A549 (cell line): ENCODE measurements around the gene CLMN. TPM values are rescaled to one million over a fixed set of nuclear protein-coding genes. Genes with fewer than 3 reads are reported as not detected.

Source experiments
- ATAC-seq, 2 experiments: fragments of 200-7000 bp in 1 of 2; fragments of >200 bp in 1 of 2; cut with Nextera tagmentation in 1 of 2; cut with Tn5 transposase in 1 of 2; 3 replicates each; pipeline versions ENCODE4 v1.8.0 to v1.9.1; 2018 to 2020; ENCODE audit warnings: mild to moderate bottlenecking in 1 of 2, moderate library complexity in 1 of 2
- CTCF ChIA-PET: fragments of 300-600 bp; sonication (Branson Sonifier 250); formaldehyde crosslinking; extraction: SDS; loops from one replicate; lab custom pipeline; 2021; ENCODE audit warnings: antibody characterized with exemption, inconsistent platforms; lab: Yijun Ruan, JAX
- POLR2A ChIA-PET: fragments of 350-600 bp; formaldehyde crosslinking; extraction: SDS; loops from one replicate; lab custom pipeline; 2021; ENCODE audit warnings: antibody characterized with exemption, inconsistent platforms; lab: Yijun Ruan, JAX
- DNase-seq, 2 experiments: peaks; one replicate each; pipeline versions ENCODE4 v3.0.0 to v3.0.0-alpha.2; 2011 to 2016; ENCODE audit warnings: low read depth in 1 of 2, low spot score in 1 of 2
- FAIRE-seq: peaks from 2 replicates; lab custom pipeline; 2011; peaks lifted over from hg19 to GRCh38; lab: Jason Lieb, UNC
- H3K27ac ChIP-seq, 2 experiments: fragments of >200 bp; sonication (Bioruptor Twin); formaldehyde crosslinking; 3 replicates each; pipeline ENCODE4 v1.5.1; 2016 to 2017
- H3K4me1 ChIP-seq: fragments of >200 bp; sonication (Bioruptor Twin); formaldehyde crosslinking; 3 replicates; pipeline ENCODE4 v1.6.1; 2016
- H3K4me2 ChIP-seq: fragments of >200 bp; sonication (Bioruptor Twin); formaldehyde crosslinking; 3 replicates; pipeline ENCODE4 v1.6.1; 2016
- H3K4me3 ChIP-seq: fragments of >200 bp; sonication (Bioruptor Twin); formaldehyde crosslinking; 3 replicates; pipeline ENCODE4 v1.5.1; 2016
- H3K9me3 ChIP-seq: fragments of >200 bp; sonication (Bioruptor Twin); formaldehyde crosslinking; 3 replicates; pipeline ENCODE4 v1.6.1; 2016
- BCL3 ChIP-seq: fragments of >200 bp; sonication (Bioruptor Twin); formaldehyde crosslinking; IDR thresholded peaks from 3 replicates; pipeline ENCODE4 v1.6.1; 2016
- CEBPB ChIP-seq, 2 experiments: fragments of >200 bp in 1 of 2; sonication (Bioruptor Twin) in 1 of 2; formaldehyde crosslinking in 1 of 2; IDR thresholded peaks; 2 replicates each; pipeline ENCODE4 v1.6.1; 2012 to 2016
- CTCF ChIP-seq: fragments of >200 bp; sonication (Bioruptor Twin); formaldehyde crosslinking; IDR thresholded peaks from 3 replicates; pipeline ENCODE4 v1.5.1; 2016
- EHF ChIP-seq: fragments of 250-450 bp; sonication (Bioruptor Pico); IDR thresholded peaks from 2 replicates; pipeline ENCODE4 v1.5.0; 2020; ENCODE audit warnings: mild to moderate bottlenecking
- EHMT2 ChIP-seq: fragments of 200-600 bp; sonication (generic); IDR thresholded peaks from 2 replicates; pipeline ENCODE4 v1.6.1; 2016; ENCODE audit warnings: antibody characterized with exemption, low read depth, mild to moderate bottlenecking, moderate library complexity
- ESRRA ChIP-seq: fragments of 150-350 bp; IDR thresholded peaks from 2 replicates; pipeline ENCODE4 v1.6.1; 2014; ENCODE audit warnings: mild to moderate bottlenecking, low read length, borderline replicate concordance
- FOSB ChIP-seq: fragments of 250-450 bp; sonication (Bioruptor Pico); IDR thresholded peaks from 2 replicates; pipeline ENCODE4 v1.5.0; 2020; ENCODE audit warnings: mild to moderate bottlenecking, moderate library complexity
- HEYL ChIP-seq: fragments of 250-450 bp; sonication (Bioruptor Pico); IDR thresholded peaks from 2 replicates; pipeline ENCODE4 v1.8.0; 2021; ENCODE audit warnings: mild to moderate bottlenecking, moderate library complexity
- HOXB13 ChIP-seq: fragments of 250-450 bp; sonication (Bioruptor Pico); IDR thresholded peaks from 2 replicates; pipeline ENCODE4 v1.5.0; 2020; ENCODE audit warnings: low read depth, mild to moderate bottlenecking, moderate library complexity
- JUN ChIP-seq, 2 experiments: fragments of >200 bp; sonication (Bioruptor Twin); formaldehyde crosslinking; IDR thresholded peaks; 2 replicates in 1 of 2; 3 replicates in 1 of 2; pipeline ENCODE4 v1.6.1; 2016 to 2017
- KDM5A ChIP-seq: fragments of 200-600 bp; sonication (generic); IDR thresholded peaks from 2 replicates; pipeline ENCODE4 v1.6.1; 2016; ENCODE audit warnings: antibody characterized with exemption, mild to moderate bottlenecking
- MAZ ChIP-seq: fragments of 150-350 bp; IDR thresholded peaks from 2 replicates; pipeline ENCODE4 v1.6.1; 2014; ENCODE audit warnings: antibody characterized with exemption, low read depth, low read length, borderline replicate concordance
- MYC ChIP-seq: IDR thresholded peaks from 2 replicates; pipeline ENCODE4 v1.6.1; 2012; ENCODE audit warnings: mild to moderate bottlenecking, inconsistent platforms, low read length, improper control_type of control experiment, borderline replicate concordance
- NPAS2 ChIP-seq: fragments of 250-450 bp; sonication (Bioruptor Pico); IDR thresholded peaks from 2 replicates; pipeline ENCODE4 v1.8.0; 2022; ENCODE audit warnings: mild to moderate bottlenecking, moderate library complexity, borderline replicate concordance
- NR3C1 ChIP-seq: fragments of >200 bp; sonication (Bioruptor Twin); formaldehyde crosslinking; IDR thresholded peaks from 3 replicates; pipeline ENCODE4 v1.6.1; 2017
- PBX3 ChIP-seq: IDR thresholded peaks from 2 replicates; pipeline ENCODE4 v1.6.1; 2012
- PHF8 ChIP-seq: fragments of 200-600 bp; sonication (generic); IDR thresholded peaks from 2 replicates; pipeline ENCODE4 v1.6.1; 2016; ENCODE audit warnings: low read depth, mild to moderate bottlenecking, antibody characterized with exemption, moderate library complexity, borderline replicate concordance
- POLR2A ChIP-seq: IDR thresholded peaks from 2 replicates; pipeline ENCODE4 v1.6.1; 2012; ENCODE audit warnings: mild to moderate bottlenecking, low read length
- RCOR1 ChIP-seq: fragments of 150-350 bp; IDR thresholded peaks from 2 replicates; pipeline ENCODE4 v1.6.1; 2014; ENCODE audit warnings: antibody characterized with exemption, low read length, low read depth
- RFX5 ChIP-seq: fragments of 450-650 bp; IDR thresholded peaks from 2 replicates; pipeline ENCODE4 v1.7.1; 2014; ENCODE audit warnings: antibody characterized with exemption, mild to moderate bottlenecking, moderate library complexity
- RNF2 ChIP-seq: fragments of 200-600 bp; sonication (generic); IDR thresholded peaks from 2 replicates; pipeline ENCODE4 v1.6.1; 2016; ENCODE audit warnings: low read depth, mild to moderate bottlenecking, antibody characterized with exemption, moderate library complexity, borderline replicate concordance
- SREBF2 ChIP-seq: fragments of 450-650 bp; IDR thresholded peaks from 2 replicates; pipeline ENCODE4 v1.6.1; 2014; ENCODE audit warnings: mild to moderate bottlenecking, moderate library complexity
- TFCP2L1 ChIP-seq: fragments of 250-450 bp; sonication (Bioruptor Pico); IDR thresholded peaks from 2 replicates; pipeline ENCODE4 v1.5.0; 2021; ENCODE audit warnings: mild to moderate bottlenecking
- TP53 ChIP-seq: fragments of 250-450 bp; sonication (Bioruptor Pico); IDR thresholded peaks from 2 replicates; pipeline ENCODE4 v1.5.0; 2021; ENCODE audit warnings: mild to moderate bottlenecking, moderate library complexity
- USF2 ChIP-seq: fragments of 450-650 bp; IDR thresholded peaks from 2 replicates; pipeline ENCODE4 v1.6.1; 2014; ENCODE audit warnings: antibody characterized with exemption
- ZC3H11A ChIP-seq: fragments of 450-650 bp; IDR thresholded peaks from 2 replicates; pipeline ENCODE4 v1.6.1; 2014; ENCODE audit warnings: antibody characterized with exemption, mild to moderate bottlenecking
- ZFP36 ChIP-seq: fragments of 450-650 bp; IDR thresholded peaks from 2 replicates; pipeline ENCODE4 v1.6.1; 2014; ENCODE audit warnings: borderline replicate concordance; ENCODE audit not compliant: partially characterized antibody
- ZNF302 ChIP-seq: fragments of 250-450 bp; sonication (Bioruptor Pico); IDR thresholded peaks from 2 replicates; pipeline ENCODE4 v1.9.0; 2021; ENCODE audit warnings: inconsistent platforms, mild to moderate bottlenecking, moderate library complexity
- WGBS: methylation state at CpG from one replicate; pipeline ENCODE4 v1.1.6; 2017; ENCODE audit errors: missing lambda C conversion rate; 5-methylcytosine and 5-hydroxymethylcytosine counted together
- polyA plus RNA-seq, 4 experiments: library from polyadenylated mRNA; depleted of rRNA in 3 of 4; stranded (reverse); fragments of >200 nt; fragmentation: RNase III in 1 of 4; extraction: RNeasy Plus Mini Kit Qiagen cat#74134 plus additional on column Dnase treatment in 1 of 4; gene quantifications; 2 replicates in 3 of 4; 3 replicates in 1 of 4; pipeline ENCODE4 v1.2.3, GENCODE V29; 2011 to 2017

The CLMN gene
- polyA plus RNA-seq, 2 of the 4 experiments (the other 2 are of a cell fraction): 2.9 to 10.6 TPM

GRCh38 chr14:95200404-95200803 is 119.3 kb downstream of the CLMN start:
- peaks cover 3% of the 10 kb centered on the region; the same call in 2 of the 3 replicates for H3K9me3 ChIP-seq
- FAIRE-seq: no peak
- TF ChIP-seq NPAS2 (CRISPR knock-in tag) (no peak), TFCP2L1 (CRISPR knock-in tag) (no peak), ZC3H11A (no peak), POLR2A (no peak), HOXB13 (no peak), USF2 (no peak), MAZ (no peak), TP53 (no peak), HEYL (no peak), CEBPB (IDR thresholded peaks at IDR 0.05) (no peak), ZFP36 (no peak), CTCF (no peak), PBX3 (no peak), RCOR1 (no peak), FOSB (CRISPR knock-in tag) (no peak), MYC (no peak), BCL3 (no peak), RFX5 (no peak)
- H3K4me3 ChIP-seq: no peak overlapping the region
- DNase-seq: no peak
- no peak overlapping the region for H3K27ac ChIP-seq
- H3K4me1 ChIP-seq: no peaks in the 10 kb centered on the region
- ChIA-PET CTCF (interaction anchor here (0.7 kb wide), 1 partner anchor 119 kb away, joined by 3 read pairs; no protein-coding TSS in a partner anchor), POLR2A (no interaction called here)
- no peak overlapping the region for H3K4me2 ChIP-seq
- no peak for ATAC-seq
- WGBS: 71% methylated on average over 4 of the region's 7 CpGs

GRCh38 chr14:95199298-95199983 is 120.3 kb downstream of the CLMN start:
- ChIA-PET POLR2A (no interaction called here), CTCF (interaction anchor here (0.7 kb wide), 2 partner anchors 231 to 281 kb away, joined by 3 to 4 read pairs; no protein-coding TSS in a partner anchor)
- ATAC-seq: no peak
- no peaks in the 10 kb centered on the region for H3K4me1 ChIP-seq
- WGBS: 93% methylated on average over 8 of the region's 8 CpGs
- H3K27ac ChIP-seq: no peak overlapping the region
- no peak for FAIRE-seq
- H3K4me3 ChIP-seq: no peak overlapping the region
- no peak overlapping the region for H3K4me2 ChIP-seq
- TF ChIP-seq ZFP36 (no peak), EHF (CRISPR knock-in tag) (no peak), RNF2 (no peak), RCOR1 (no peak), ZC3H11A (no peak), JUN (IDR thresholded peaks at IDR 0.05) (no peak), PHF8 (no peak), CTCF (no peak), KDM5A (no peak), HEYL (no peak), SREBF2 (no peak), NR3C1 (no peak), ESRRA (no peak), ZNF302 (CRISPR knock-in tag) (no peak), USF2 (no peak), EHMT2 (no peak), MAZ (no peak)
- DNase-seq: no peak
- no peaks in the 10 kb centered on the region; the same call in 2 of the 3 replicates for H3K9me3 ChIP-seq
